OCI-M2 (cell line): ENCODE measurements around the gene CPA2.
"Not testable (repeated sequence)": the region's sequence is repeated elsewhere in the genome, so short reads cannot be mapped to it uniquely, and the experiment has no call there.

Experiments
- DNase-seq: peaks from one replicate; lab custom pipeline; 2025; ENCODE audit not compliant: unreplicated experiment; lab: John Stamatoyannopoulos, UW

Gene CPA2

DNA sequence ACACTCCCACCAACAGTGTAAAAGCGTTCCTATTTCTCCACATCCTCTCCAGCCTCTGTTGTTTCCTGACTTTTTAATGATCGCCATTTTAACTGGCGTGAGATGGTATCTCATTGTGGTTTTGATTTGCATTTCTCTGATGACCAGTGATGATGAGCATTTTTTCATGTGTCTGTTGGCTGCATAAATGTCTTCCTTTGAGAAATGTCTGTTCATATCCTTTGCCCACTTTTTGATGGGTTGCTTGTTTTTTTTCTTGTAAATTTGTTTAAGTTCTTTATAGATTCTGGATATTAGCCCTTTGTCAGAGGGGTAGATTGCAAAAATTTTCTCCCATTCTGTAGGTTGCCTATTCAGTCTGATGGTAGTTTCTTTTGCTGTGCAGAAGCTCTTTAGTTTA lies 17.0 kb upstream of the CPA2 start:
- not testable (repeated sequence) for DNase-seq

DNA sequence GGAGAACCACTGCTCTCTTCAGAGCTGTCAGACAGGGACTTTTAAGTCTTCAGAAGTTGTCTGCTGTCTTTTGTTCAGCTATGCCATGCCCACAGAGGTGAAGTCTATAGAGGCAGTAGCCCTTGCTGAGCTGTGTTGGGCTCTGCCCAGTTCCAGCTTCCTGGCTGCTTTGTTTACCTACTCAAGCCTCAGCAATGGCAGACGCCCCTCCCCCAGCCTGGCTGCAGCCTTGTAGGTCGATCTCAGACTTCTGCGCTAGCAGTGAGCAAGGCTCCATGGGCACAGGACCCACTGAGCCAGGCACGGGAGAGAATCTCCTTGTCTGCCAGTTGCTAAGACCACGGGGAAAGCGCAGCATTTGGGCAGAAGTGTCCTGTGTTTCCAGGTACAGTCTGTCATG lies 12.1 kb upstream of the CPA2 start:
- no peak for DNase-seq

DNA sequence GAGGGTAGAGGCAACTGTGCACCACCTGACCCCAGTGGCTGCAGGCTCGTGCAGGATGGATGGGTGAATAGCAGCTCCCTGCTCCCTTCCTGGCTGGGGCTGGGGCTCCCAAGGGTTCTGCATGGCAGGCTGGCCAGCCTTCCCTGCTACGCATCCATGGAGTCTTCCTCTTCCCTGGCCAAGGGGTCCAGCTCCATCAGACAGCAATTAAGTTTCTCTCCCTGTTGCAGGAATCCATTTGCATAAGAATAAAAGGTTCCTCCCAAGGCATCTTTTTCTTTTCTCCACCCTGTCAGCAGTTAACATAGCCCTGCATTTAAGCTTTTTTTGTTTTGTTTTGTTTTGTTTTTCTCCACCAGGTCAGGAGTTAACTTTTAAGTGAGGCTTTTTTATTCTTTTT lies 10.0 kb upstream of the CPA2 start:
- no peak for DNase-seq

DNA sequence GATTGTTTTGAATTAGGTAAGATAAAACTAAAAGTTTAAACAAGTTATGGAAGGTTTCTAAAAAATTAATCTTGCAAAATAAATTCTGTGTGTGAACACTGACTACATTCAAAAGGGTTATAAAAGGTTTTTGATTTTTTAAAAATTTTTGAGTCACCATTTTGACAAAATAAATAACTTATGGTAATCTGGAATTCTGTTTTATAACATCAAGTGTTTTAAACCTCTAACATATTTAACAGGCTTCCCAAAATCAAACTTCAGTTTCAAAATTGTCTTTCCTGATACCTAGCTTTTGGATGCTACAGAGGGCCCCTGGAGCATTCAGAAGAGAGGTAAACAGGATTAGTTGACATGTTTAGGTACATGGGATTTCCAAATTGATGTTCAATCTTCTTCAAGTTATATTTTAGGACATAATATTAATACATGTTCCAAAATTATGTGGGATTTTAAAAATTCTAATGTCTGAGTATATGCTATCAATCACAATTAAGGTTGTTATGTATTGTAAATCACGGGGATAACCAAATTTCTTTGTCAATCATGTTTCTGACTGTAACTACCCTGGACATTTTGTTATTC lies 8.1 kb upstream of the CPA2 start:
- no peak for DNase-seq

DNA sequence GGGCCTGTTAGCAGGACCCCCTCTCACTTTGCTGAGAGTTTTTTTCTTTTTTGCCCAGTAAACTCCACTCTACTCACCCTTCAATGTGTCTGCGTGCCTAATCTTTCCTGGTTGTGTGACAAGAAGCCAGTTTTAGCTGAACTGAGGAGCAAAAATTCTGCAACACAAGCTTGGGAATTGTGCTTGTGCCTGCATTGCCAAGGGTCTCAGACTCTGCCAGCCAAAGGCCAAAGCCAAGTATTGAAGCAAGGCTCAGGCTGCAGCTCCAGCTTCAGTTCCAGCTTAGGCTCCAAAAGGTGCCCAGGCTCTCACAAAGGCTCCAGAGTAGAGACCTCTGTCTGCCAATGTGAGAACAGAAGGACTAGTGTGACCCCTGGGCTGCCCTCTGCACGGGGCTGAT lies 4.2 kb upstream of the CPA2 start:
- no peak for DNase-seq

DNA sequence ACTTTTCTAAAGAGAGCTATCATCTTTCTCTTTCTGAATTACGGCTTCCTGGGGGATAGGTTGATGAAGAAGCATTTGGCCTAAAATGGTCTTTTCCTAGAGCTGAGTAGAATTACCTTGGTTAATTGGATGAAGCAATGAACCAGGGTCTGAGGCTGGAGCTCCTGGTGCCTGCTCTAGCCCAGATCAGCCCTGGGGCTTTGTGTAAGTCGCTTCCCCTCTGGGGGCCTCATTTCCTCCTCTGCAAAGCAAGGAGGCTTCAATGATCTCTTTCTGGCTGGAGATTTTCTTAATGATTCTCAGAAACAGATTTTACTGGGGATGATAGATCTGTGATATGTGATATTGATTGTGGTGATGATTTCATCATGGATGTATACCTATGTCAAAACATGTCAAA lies 3.5 kb upstream of the CPA2 start:
- DNase-seq = no peak

DNA sequence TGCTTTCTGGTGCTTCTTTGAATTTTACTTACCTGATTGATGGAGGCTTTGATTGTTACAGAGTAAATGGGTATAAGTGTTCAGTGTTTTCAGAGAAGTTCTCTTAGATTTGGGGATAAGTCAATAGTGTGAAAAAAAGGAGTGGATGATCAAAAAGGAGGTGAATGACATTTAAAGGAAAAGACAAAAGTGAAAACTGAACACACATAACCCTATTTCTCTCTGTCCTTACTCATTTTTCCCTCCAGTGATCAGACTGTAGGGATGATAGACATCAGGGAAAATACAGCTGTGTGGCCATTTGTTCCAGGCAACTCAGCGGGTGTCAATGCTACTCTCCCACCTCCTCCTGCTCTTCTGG lies 278 bp downstream of the CPA2 start:
- DNase-seq = no peak

DNA sequence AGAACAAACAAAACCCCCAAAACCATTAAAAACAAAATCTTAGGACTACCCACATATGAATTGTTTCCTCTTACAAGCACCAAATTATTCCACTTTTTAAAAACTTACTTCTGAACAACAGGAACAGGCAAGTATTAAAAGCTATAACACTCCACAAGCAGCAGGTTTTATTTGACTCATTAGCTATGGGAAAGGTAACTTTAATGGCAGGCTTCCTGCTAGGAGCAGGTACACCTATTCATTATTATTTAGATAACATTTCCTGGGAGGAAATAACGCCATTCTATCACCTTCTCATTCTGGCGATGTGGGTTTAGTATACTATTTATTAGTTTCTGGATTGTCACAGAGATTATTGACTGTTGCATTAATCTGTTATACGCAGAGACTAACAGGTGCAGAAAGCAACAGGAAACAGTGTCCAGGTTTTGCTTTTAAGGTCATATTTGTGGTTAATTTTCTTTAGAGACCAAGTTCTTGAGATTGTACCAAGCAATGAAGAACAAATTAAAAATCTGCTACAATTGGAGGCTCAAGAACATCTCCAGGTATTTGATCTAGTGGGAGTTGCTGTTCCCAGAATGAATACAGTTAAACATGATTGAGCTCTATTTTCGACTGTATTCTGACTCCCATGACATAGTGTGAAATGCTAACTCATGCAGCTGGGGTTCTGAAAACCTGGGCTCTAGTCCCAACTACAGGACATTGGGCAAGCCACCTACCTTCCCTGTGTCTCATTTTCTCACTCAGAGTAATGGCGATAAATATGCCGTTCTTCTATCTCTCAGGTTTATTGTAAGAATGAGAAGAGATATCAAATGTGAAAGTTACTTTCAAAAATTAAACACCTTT lies 2.0 kb downstream of the CPA2 start:
- no peak for DNase-seq

DNA sequence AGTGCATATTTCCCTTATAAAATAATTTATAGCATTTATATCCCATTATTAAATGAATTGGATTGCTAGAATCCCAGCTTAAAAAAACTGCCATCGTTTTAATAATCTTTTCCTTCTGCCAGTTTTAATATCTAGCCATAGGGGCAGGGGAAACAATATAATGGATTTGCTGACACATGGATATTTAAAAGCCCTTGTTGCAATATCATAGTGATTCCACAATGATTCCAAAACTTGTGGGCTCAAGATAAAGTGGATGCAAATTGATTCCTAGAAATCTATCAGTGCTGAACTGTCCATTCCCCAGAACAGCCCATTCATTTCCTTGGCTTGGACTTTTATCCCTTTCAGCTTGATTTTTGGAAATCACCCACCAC lies 2.6 kb downstream of the CPA2 start:
- no peak for DNase-seq

DNA sequence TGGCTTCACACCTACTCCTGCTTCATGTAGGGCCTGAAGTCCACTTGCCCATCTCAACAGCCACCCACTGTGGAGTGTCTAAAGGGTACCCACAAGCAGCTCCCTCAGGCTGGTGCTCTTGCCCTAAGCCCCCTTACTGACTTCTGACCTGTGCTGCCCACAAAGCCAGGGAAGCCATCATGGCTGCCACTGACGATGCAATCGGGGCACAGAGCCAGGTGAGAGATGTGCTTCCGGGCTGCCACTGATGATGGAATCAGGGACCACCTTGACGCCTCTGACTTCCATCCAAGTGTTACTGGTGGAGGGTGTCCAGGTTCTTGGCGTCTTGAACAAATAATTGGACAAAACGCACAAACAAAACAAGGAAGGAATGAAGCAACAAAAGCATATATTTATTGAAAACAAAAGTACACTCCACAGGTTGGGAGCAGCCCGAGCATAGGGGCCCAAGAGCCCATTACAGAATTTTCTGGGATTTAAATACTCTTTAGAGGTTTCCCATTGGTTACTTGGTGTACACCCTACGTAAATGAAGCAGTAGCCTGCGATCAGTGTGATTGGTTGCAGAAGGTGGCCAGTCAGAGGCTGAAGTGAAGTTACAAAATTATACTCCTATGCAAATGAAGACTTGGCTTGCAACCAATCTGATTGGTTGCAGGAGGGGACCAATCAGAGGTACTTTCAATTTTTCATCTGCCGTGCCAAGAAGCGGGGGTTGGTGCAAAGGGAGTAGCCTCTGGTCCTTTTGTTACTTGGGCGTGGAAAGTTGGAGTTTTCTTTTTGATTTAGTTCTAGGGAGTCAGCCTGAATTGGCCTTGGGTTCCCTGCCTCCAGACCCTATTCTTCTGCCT lies 4.5 kb downstream of the CPA2 start:
- DNase-seq = no peak

DNA sequence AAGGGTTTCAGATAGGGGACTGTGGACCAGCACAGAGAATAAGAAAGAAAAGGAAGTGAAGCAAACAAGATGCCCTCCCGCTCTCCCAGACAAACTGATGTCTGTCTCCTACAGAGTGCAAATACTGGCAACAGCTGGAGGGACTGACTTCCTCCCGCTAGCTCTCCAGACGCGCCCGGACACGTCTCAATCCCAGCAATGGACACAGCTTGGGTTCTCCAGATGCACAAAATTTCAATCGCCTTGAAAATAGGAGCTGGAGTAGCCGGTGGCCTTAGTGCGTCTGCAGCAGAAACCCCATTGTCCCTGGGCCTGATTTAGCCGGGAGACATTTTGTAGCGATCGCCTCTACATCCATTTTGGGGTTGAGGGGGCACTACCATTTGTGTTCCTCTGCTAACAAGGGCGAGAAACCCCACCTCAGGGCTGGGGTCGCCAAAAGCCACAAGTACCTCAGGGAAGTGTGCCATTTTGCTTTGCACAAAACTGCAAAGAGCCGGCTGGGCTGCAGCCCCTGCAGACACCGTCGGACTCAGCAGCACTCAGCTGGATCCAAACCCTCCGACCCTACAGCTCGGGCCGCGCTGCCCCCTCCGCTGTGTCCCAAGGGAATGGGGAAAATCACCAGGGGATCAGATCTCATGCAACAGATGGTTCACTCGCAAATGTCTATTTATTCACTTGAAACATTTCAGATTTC lies 5.9 kb downstream of the CPA2 start:
- DNase-seq = no peak

DNA sequence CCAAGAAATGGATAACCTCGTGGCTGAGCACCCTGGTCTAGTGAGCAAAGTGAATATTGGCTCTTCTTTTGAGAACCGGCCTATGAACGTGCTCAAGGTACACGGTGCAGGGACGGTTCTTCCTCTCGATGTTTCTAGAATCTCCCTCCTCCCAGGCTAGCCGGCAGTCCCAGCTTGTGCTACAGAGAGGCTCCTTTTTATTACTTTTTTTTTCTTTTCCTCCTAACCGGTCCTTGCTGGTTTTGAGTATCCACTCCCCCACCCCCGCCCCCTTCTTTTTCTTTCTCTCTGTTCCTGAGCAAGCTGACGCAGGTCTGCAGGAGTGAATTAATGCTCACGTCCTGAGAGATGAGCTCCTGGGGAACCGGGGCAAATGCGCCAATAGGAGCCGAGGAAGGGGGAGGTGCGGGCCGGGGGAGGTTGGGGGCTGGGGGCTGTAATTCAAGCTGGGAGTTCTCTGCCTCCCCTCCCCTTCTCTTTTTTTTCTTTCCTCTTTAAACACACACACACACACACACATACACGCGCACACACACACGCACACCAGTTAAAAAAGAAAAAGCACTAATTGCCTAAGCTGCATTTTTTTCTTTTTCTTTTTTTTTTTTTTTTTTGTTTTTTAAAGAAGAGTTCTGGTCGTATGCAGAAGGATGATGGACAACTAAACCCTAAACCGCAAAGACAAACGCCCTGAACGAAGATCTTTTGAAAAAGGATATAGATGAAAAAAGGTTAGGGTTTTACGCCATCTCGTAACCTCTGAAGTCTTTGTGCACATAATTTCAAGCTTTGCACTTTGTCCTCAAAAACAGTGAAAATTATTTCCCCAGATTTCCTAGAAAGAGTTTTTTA lies 6.6 kb downstream of the CPA2 start:
- DNase-seq = peak; percentile 38

DNA sequence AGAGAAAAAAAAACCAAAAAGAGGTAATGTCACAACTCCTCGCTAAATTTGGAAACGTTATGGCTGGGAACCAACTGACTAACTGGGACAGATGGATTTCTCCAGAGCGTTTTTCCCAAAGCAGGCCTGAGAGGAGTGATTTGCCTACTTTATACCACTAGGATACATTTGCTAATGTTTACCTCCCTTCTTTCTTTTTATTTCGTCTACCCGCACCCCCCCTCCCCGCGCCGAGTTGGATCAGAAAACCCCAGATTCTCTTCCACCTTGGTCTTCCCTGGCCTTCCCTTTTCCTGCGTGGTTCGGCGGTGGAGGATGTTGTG lies 7.2 kb downstream of the CPA2 start:
- no peak for DNase-seq

DNA sequence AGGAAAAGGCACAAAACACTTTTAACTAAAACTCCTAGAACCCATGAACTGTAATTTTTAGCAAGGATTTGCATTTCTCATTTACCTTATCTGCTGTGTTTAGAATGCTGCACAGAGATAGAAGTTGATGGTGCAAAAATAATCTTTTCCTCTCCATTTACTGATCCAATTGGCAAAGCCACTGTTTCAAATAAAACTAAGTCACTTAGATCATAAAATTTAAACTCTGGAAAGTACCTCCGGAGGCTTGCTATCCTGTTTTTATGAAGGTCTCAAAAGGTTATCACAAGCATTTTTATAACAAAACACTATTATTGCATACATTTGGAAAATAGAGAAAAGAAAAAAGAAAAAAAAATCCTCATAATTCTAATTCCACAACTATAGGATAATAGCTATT lies 7.6 kb downstream of the CPA2 start:
- DNase-seq = no peak

DNA sequence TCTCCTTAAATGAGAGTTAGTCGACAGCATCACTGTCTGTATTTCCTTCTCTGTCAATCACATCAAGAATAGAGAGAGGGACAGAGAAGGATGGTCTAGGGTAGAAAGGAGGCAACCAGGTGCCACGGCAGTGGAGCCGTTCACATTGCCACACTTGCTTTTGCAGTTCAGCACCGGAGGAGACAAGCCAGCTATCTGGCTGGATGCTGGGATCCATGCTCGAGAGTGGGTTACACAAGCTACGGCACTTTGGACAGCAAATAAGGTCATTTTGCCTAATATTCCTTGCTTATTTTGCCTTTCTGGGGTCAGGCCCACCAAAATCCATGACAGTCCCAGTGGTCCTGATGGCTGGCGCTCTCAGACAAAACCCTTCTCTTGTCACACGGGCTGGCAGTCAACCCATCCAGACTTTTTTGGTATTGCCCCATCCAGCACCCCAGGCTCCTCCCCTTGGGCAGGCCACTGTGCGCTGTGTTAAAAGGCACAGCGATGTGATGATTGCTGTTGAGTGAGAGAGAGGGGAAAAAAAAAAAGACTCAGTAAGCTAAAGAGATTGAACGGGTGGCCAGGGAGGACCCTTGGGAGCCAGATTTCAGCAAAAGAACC lies 8.4 kb downstream of the CPA2 start:
- no peak for DNase-seq

DNA sequence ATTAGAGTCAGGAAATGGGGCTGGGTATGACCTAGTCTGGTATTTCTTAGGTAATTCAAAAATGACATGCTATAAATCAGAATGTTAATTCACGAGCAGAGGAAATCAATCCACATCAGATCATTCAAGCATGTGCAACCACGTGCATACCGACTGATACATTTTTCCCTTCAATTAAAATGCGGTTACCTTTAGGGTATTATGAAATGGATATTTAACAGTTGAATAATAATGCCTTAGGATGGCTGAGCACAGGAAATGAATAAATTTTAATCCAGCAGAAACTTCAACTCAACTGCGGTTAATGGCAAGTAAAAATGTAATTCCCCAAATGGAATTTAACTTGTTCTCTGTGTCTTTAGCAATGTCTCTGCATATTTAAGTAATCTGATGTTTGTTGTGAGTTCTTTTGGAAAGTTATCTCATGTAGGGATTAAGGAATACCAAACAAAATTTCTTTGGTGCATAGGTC lies 9.2 kb downstream of the CPA2 start:
- no peak for DNase-seq

DNA sequence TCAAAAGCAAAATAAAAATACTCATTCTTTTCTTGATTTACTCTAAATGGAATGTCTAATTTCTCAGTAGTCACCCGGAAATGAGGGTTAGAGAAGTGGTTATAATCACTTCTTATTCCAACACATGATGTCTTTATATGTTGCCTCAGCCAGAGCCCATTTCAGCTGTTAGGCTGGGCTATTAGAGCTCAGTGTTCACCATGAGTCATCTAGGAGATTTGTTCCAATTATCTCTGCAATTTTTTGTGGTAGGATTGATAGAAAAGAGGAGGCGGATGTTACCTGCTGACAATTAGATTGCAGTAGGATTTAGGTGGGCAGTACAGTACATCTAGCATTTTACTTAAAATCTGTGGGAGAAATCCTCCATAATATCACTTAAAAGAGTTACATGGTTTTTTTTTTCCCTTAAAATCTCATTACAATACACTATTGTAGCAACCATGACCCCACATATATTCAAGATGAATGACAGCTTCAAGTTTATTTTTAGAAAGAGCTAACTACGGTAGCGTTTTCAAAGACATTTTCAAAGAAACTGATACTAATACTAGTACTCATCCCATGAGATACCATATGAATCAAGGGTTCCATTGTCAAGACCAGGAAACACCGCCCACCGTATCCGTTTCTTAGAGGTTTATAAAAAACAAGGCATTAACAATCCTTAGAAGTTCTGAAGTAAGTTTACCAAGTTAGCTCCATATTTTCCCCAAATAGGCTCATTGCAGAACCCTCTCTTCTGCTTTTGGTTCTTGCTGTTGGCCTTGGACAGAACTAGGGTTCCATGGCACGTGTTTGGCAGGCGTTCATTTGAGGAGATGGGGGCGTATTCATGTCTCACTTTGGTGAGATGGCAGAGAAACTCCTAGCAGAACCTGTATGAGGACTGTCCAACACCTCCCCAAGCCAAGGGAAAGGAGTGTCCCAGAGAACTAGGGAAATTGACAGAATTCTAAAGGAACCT lies 10.4 kb downstream of the CPA2 start:
- no peak for DNase-seq

DNA sequence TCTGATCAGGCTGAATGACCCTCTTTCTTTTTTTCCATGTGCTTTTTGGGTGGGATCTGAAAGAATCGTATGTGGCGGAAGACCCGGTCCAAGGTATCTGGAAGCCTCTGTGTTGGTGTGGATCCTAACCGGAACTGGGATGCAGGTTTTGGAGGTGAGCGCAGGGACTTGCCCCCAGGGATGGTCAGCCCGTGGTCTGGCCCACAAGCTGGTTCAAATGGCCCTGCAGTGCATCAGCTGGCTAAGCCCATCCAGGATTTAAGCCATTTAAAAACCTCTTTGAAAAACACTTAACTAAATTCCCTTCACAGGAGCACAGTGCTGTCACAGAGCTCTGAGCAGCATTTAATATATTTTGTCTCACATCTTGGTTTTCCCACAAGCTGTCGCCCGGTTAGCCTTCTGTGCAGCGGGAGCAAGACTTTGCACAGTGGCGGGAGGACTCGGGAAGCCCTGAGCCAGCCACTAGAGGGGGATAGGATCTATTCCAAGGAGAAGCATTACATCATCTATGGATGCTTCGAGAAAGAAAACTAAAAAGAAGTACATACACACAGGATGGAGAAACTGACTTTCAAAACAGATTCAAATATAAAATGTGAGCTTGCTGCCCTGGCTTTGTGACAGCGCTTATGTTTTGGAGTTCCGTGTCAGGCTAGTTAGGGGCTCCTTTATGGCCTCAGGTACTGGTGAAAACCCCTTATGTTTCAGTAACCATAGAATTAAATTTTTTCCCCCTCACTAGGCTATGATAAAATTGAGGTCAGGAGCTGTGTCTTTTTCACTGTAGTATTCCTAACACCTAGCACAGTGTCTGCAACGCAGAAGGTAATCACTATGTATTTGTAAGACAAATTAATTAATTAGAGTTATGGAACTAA lies 11.3 kb downstream of the CPA2 start:
- no peak for DNase-seq
